Right lobe of liver (tissue), 6 donors: ENCODE measurements around the gene UEVLD. TPM values are rescaled to one million over a fixed set of nuclear protein-coding genes. Genes with fewer than 3 reads are reported as not detected.
A peak's percentile ranks its signal among the peaks of the same experiment; 100 is the strongest.

Experiments used
- ATAC-seq, 4 donors: fragments of 200-7000 bp; cut with Tn5 transposase; one replicate each; pipeline ENCODE4 v1.9.1; 2020; ENCODE audit warnings: mild to moderate bottlenecking in 4 of 4, moderate library complexity in 4 of 4
- DNase-seq, 3 donors: peaks; one replicate each; pipeline ENCODE4 v3.0.0-alpha.2; 2020
- H3K27ac ChIP-seq, 3 donors: fragments of 200-600 bp; one replicate each; pipeline ENCODE4 v1.8.0; 2022
- H3K27me3 ChIP-seq, 2 donors: fragments of 200-600 bp; one replicate each; pipeline ENCODE4 v1.8.0; 2022
- H3K36me3 ChIP-seq, 4 donors: fragments of 200-600 bp; sonication (generic) in 1 of 4; one replicate each; pipeline versions ENCODE4 v1.5.1 to v1.8.0; 2017 to 2022; ENCODE audit warnings: control low read depth in 1 of 4
- H3K4me1 ChIP-seq, 4 donors: fragments of 200-600 bp; sonication (generic) in 1 of 4; one replicate each; pipeline versions ENCODE4 v1.5.1 to v1.8.0; 2017 to 2022; ENCODE audit warnings: control low read depth in 1 of 4
- H3K4me3 ChIP-seq, 3 donors: fragments of 200-600 bp; one replicate each; pipeline ENCODE4 v1.8.0; 2022
- H3K9me3 ChIP-seq, 4 donors: fragments of 200-600 bp; sonication (generic) in 1 of 4; one replicate each; pipeline versions ENCODE4 v1.5.1 to v1.8.0; 2017 to 2022; ENCODE audit warnings: control low read depth in 1 of 4
- CTCF ChIP-seq, 4 donors: fragments of 200-600 bp in 3 of 4; fragments of 450-650 bp in 1 of 4; IDR thresholded peaks; one replicate each; pipeline versions ENCODE4 v1.5.1 to v1.8.0; 2016 to 2022; ENCODE audit warnings: antibody characterized with exemption in 4 of 4, mild to moderate bottlenecking in 2 of 4
- POLR2A ChIP-seq: fragments of 450-650 bp; IDR thresholded peaks from one replicate; pipeline ENCODE4 v1.6.1; 2017; ENCODE audit warnings: antibody characterized with exemption, mild to moderate bottlenecking
- WGBS: methylation state at CpG from one replicate; pipeline ENCODE4 v1.1.6; 2018; ENCODE audit warnings: low coverage, low lambda C conversion rate; ENCODE audit not compliant: insufficient coverage; ENCODE audit errors: missing lambda C conversion rate; 5-methylcytosine and 5-hydroxymethylcytosine counted together
- intact Hi-C, 2 donors: fragments of 100-400 bp; cut with DNase I; formaldehyde crosslinking; loops; one replicate each; pipeline versions ENCODE4 v1.11.2 to v1.14.1; 2022
- total RNA-seq, 6 experiments: library from RNA; depleted of rRNA in 2 of 6; stranded (reverse); fragments of >200 nt in 2 of 6; fragmentation: NEBNext Ultra II Directional in 3 of 6; extraction: Animal tissue kit (Norgen Biotek cat#: 25700) in 3 of 6; gene quantifications; one replicate each; pipeline versions ENCODE4 v1.1.0 to v1.2.4, GENCODE V29; 2016 to 2023
- donor health status: DM: no; HTN: yes; CAD: no.
- donor health status: DM: no; HTN: no; CAD: no.
- donor health status: DM: no; HTN: no; CAD: no.
- donor health status: DM: no; HTN: yes; CAD: no.
- donor health status: DM: no; HTN: yes; CAD: no.

The UEVLD gene
- total RNA-seq, 6 experiments from 2014 or later: 9.5 to 18.1 (median 9.9) TPM

DNA sequence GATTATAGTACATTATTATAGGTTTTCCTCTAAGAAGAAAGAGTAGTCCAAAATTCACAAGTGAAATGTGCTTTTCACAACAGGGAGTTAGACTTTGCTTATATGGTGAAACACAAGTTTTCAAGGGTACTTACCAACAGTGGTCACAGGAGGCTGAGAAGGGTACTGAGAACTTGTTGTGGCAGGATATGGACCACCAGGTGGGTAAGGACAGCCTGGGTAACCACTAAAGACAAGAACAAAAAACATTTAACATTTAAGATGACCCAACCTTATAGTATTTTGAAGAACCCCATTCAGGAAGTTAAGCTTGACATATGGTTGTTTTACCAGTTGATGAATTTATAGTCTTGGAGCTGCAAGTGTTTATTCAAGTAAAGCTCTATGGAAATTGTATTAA is 86.2 kb downstream of the UEVLD start:
- no peak overlapping the region for H3K4me3 ChIP-seq
- H3K27me3 ChIP-seq: no peaks in the 10 kb centered on the region
- TF ChIP-seq POLR2A (no peak), CTCF (IDR thresholded peaks at IDR 0.05) (no peak)
- H3K4me1 ChIP-seq: no peaks in the 10 kb centered on the region
- no peaks in the 10 kb centered on the region for H3K9me3 ChIP-seq
- no peak for DNase-seq
- ATAC-seq: no peak
- no peak overlapping the region for H3K27ac ChIP-seq
- peaks cover 0 to 64% (median 28%) of the 10 kb centered on the region in 4 donors for H3K36me3 ChIP-seq
- intact Hi-C loops: no loop called here

DNA sequence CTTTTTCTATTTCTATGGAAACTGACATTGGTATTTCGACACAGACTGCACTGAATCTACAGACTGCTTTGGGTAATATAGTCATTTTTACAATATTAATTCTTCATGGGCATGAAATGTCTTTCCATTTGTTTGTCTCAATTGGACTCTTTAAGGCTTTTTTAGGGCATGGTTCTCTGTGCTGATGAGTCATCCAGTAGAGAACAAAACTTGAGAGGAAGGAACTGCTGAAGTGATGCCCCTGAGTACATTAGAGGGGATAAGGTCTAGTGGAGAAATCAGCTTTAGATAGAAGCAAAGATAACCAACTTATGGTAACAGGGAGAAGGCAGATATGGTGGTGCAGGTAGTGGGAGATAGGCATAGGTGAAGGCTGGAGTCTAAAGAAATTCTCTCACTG is 86.9 kb downstream of the UEVLD start:
- WGBS: 100% methylated on average over 1 of the region's 1 CpG
- H3K4me1 ChIP-seq: no peaks in the 10 kb centered on the region
- H3K9me3 ChIP-seq: no peaks in the 10 kb centered on the region
- intact Hi-C loops: no loop called here
- ATAC-seq (no peak), DNase-seq (no peak)
- H3K4me3 ChIP-seq: no peak overlapping the region
- H3K27ac ChIP-seq: no peak overlapping the region
- H3K36me3 ChIP-seq: peaks cover 0 to 60% (median 28%) of the 10 kb centered on the region in 4 donors
- no peaks in the 10 kb centered on the region for H3K27me3 ChIP-seq
- TF ChIP-seq CTCF (IDR thresholded peaks at IDR 0.05) (no peak), POLR2A (no peak)

DNA sequence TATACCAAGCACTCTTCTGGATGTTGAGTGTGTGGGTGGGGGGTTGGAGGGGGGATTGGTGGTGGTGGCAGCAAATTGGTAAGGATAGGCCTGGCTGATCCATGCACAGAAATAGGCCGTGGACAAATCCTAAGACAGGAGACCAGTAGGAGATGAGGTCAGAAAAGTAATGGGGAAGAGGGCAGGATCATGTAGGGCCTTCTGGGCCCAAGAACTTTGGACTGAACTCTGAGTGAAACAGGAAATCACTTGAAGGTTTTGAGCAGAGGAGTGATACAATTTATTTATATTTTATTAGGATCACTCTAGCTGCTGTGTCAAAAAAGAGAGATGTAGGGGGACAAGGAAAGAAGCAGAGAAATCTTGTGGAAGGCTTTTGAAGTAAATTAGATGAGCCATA is 90.5 kb downstream of the UEVLD start:
- intact Hi-C loops: no loop called here
- no peak overlapping the region for H3K27ac ChIP-seq
- no peak overlapping the region for H3K4me3 ChIP-seq
- TF ChIP-seq CTCF (IDR thresholded peaks at IDR 0.05): no peak
- no peak for TF ChIP-seq POLR2A
- no peaks in the 10 kb centered on the region for H3K4me1 ChIP-seq
- DNase-seq (no peak), ATAC-seq (no peak)
- H3K36me3 ChIP-seq: peaks cover 0 to 38% (median 24%) of the 10 kb centered on the region in 4 donors
- H3K27me3 ChIP-seq: no peaks in the 10 kb centered on the region
- H3K9me3 ChIP-seq: no peaks in the 10 kb centered on the region
- WGBS: 90% methylated on average over 1 of the region's 1 CpG

DNA sequence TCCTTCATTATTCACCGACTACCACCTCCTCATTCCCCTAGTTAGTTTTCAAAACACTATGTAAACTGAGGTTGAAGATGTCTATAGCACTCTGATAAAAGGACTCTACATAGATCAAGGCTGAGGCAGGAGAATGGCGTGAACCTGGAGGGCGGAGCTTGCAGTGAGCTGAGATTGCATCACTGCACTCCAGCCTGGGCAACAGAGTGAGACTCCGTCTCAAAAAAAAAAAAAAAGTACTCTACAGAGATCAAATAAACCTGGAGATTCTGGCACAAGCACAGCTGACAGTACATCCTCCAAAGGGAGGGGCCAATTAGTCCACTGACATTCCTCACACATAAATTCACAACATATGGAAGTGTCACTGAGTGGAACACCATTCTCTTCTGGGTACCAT is 92.8 kb downstream of the UEVLD start:
- Histone ChIP-seq H3K4me3 (no peak overlapping the region), H3K36me3 (peaks cover 0 to 26% (median 10%) of the 10 kb centered on the region in 4 donors), H3K9me3 (no peaks in the 10 kb centered on the region), H3K27ac (no peak overlapping the region), H3K4me1 (no peaks in the 10 kb centered on the region), H3K27me3 (no peaks in the 10 kb centered on the region)
- DNase-seq (no peak), ATAC-seq (peak in 1 of 4 donors; percentile 51)
- no peak for TF ChIP-seq POLR2A
- TF ChIP-seq CTCF (IDR thresholded peaks at IDR 0.05): no peak
- intact Hi-C loops: no loop called here
- WGBS: 57% methylated on average over 4 of the region's 4 CpGs

- Histone ChIP-seq H3K4me1 (no peaks in the 10 kb centered on the region), H3K27ac (no peak overlapping the region), H3K9me3 (no peaks in the 10 kb centered on the region), H3K27me3 (no peaks in the 10 kb centered on the region), H3K36me3 (peaks cover 0 to 27% (median 8%) of the 10 kb centered on the region in 4 donors), H3K4me3 (no peak overlapping the region)
- DNase-seq (no peak), ATAC-seq (no peak)
- no peak for TF ChIP-seq CTCF (IDR thresholded peaks at IDR 0.05)
- no peak for TF ChIP-seq POLR2A
- intact Hi-C loops: no loop called here
These were observed 93.3 kb downstream of the UEVLD start for GRCh38 chr11:18495271-18495670.
